SK-N-MC (cell line): ENCODE data around the gene CEACAM21.

Source experiments
- EZH2 ChIP-seq: fragments of 200-600 bp; sonication (generic); IDR thresholded peaks from one replicate; pipeline ENCODE4 v1.6.1; 2017; ENCODE audit warnings: antibody characterized with exemption
- FOXP2 ChIP-seq: optimal IDR thresholded peaks from 2 replicates; pipeline ENCODE3; 2011; ENCODE audit warnings: mild to moderate bottlenecking, moderate library complexity; ENCODE audit not compliant: insufficient read depth; ENCODE audit errors: extremely low read length, control extremely low read depth
- POLR2AphosphoS5 ChIP-seq: IDR thresholded peaks from 2 replicates; pipeline ENCODE4 v1.6.1; 2012; ENCODE audit warnings: mild to moderate bottlenecking, low read depth, low read length, borderline replicate concordance

DNA sequence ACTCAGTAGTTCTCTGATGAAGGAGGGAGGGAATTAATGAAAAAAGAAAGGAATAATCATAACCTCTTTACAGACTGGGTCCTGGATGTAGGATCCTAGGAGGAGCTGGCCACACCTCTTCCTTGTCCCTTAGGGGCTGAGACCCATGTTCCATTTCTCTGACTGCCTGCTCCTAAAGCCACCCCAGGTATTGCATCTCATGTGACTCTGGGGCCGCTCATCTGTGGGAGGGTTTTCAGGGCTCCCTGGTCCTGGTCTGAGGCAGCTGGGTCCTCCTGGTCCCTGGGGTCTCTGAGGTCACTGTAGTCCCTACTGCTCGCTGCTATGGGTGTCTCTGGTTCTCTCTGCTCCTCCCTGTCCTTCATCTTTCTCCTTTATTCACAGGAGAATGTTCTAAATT lies 2.9 kb downstream of the CEACAM21 start:
- no peak for TF ChIP-seq EZH2
- no peak for TF ChIP-seq POLR2AphosphoS5
- TF ChIP-seq FOXP2: no peak
